ENCODE measurements around the gene SLCO1C1. TPM values are rescaled to one million over a fixed set of nuclear protein-coding genes. Genes with fewer than 3 reads are reported as not detected.

Gene SLCO1C1
- total and polyA plus RNA-seq, 4 donors = 0.20 to 5.1 (median 4.3) TPM; not detected in 1

DNA sequence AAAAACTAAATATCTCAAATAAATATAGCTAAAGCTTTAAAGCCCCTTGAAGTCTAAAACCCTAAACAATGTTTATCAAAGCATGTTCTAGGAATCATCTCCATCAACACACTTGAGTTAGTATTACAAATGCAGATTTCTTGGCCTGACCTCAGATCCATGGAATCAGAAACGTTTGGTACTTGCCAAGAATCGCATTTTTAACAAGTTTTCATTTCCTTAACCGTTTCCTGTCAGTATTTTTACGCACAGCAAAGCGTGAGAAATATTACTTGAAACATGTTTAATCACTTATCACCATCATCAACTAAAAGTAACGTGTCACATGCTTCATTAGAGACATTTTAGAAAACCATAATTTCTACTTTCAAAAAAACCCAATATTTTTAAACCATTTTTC lies 9.7 kb downstream of the SLCO1C1 start:
- ATAC-seq (ENCODE audit: low FRiP score) (no peak), DNase-seq (no peak)
- no peak overlapping the region for H3K27ac ChIP-seq (ENCODE audit: low read depth in 1 of 2, low read length in 2 of 2)
- intact Hi-C loops (cut with DNase I) = no loop called here
- no peaks in the 10 kb centered on the region for H3K27me3 ChIP-seq (ENCODE audit: control insufficient read depth in 1 of 2, insufficient read depth in 2 of 2, low read length in 1 of 2)
- WGBS, 2 donors = 16 to 19% methylated on average over 6 of the region's 6 CpGs
- H3K36me3 ChIP-seq (ENCODE audit: control insufficient read depth in 1 of 2, insufficient read depth in 2 of 2, low read length in 1 of 2) = no peaks in the 10 kb centered on the region
- H3K9me3 ChIP-seq (ENCODE audit: control insufficient read depth, low read length) = no peaks in the 10 kb centered on the region
- H3K4me1 ChIP-seq (ENCODE audit: control insufficient read depth in 1 of 2, insufficient read depth in 2 of 2, low read length in 2 of 2) = no peaks in the 10 kb centered on the region
- no peak overlapping the region for H3K4me3 ChIP-seq (ENCODE audit: low read length in 2 of 2)

- intact Hi-C loops (cut with DNase I) = no loop called here
- H3K27ac ChIP-seq (ENCODE audit: low read depth in 1 of 2, low read length in 2 of 2) = no peak overlapping the region
- no peaks in the 10 kb centered on the region for H3K4me1 ChIP-seq (ENCODE audit: control insufficient read depth in 1 of 2, insufficient read depth in 2 of 2, low read length in 2 of 2)
- H3K27me3 ChIP-seq (ENCODE audit: control insufficient read depth in 1 of 2, insufficient read depth in 2 of 2, low read length in 1 of 2) = no peaks in the 10 kb centered on the region
- WGBS, 2 donors = 62 to 67% methylated on average over 3 of the region's 3 CpGs
- DNase-seq = no peak
- no peak for ATAC-seq (ENCODE audit: low FRiP score)
- H3K36me3 ChIP-seq (ENCODE audit: control insufficient read depth in 1 of 2, insufficient read depth in 2 of 2, low read length in 1 of 2) = no peaks in the 10 kb centered on the region
- no peaks in the 10 kb centered on the region for H3K9me3 ChIP-seq (ENCODE audit: control insufficient read depth, low read length)
- no peak overlapping the region for H3K4me3 ChIP-seq (ENCODE audit: low read length in 2 of 2)
These were observed 16.7 kb downstream of the SLCO1C1 start for GRCh38 chr12:20711846-20712245.

- no peak for DNase-seq
- intact Hi-C loops (cut with DNase I) = no loop called here
- no peaks in the 10 kb centered on the region for H3K27me3 ChIP-seq (ENCODE audit: control insufficient read depth in 1 of 2, insufficient read depth in 2 of 2, low read length in 1 of 2)
- WGBS, 2 donors = 65 to 76% methylated on average over 2 of the region's 2 CpGs
- H3K4me3 ChIP-seq (ENCODE audit: low read length in 2 of 2) = no peak overlapping the region
- no peaks in the 10 kb centered on the region for H3K4me1 ChIP-seq (ENCODE audit: control insufficient read depth in 1 of 2, insufficient read depth in 2 of 2, low read length in 2 of 2)
- no peak for ATAC-seq (ENCODE audit: low FRiP score)
- no peaks in the 10 kb centered on the region for H3K9me3 ChIP-seq (ENCODE audit: control insufficient read depth, low read length)
- no peak overlapping the region for H3K27ac ChIP-seq (ENCODE audit: low read depth in 1 of 2, low read length in 2 of 2)
- no peaks in the 10 kb centered on the region for H3K36me3 ChIP-seq (ENCODE audit: control insufficient read depth in 1 of 2, insufficient read depth in 2 of 2, low read length in 1 of 2)
These were observed 20.9 kb downstream of the SLCO1C1 start for GRCh38 chr12:20716037-20716436.

DNA sequence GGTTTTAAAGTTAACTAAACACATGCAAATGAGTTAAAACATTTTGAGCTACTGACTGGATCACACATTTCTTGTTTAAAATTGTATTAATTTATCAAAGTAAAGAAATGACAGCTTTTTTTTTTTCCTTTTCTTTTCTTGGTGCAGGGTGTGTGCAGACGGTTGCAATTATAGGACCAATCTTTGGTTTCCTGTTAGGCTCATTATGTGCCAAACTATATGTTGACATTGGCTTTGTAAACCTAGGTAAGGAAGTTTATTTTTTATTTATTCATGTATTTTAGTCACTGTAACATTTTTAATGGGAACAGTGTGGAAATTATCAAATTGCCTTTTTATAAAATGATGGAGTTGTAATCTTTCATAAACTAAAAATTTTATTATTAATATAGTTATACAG lies 21.9 kb downstream of the SLCO1C1 start:
- intact Hi-C loops (cut with DNase I) = no loop called here
- Histone ChIP-seq H3K9me3 (ENCODE audit: control insufficient read depth, low read length) (no peaks in the 10 kb centered on the region), H3K4me3 (ENCODE audit: low read length in 2 of 2) (no peak overlapping the region), H3K36me3 (ENCODE audit: control insufficient read depth in 1 of 2, insufficient read depth in 2 of 2, low read length in 1 of 2) (no peaks in the 10 kb centered on the region), H3K27ac (ENCODE audit: low read depth in 1 of 2, low read length in 2 of 2) (no peak overlapping the region), H3K4me1 (ENCODE audit: control insufficient read depth in 1 of 2, insufficient read depth in 2 of 2, low read length in 2 of 2) (no peaks in the 10 kb centered on the region), H3K27me3 (ENCODE audit: control insufficient read depth in 1 of 2, insufficient read depth in 2 of 2, low read length in 1 of 2) (no peaks in the 10 kb centered on the region)
- no peak for ATAC-seq (ENCODE audit: low FRiP score)
- 27 to 28% methylated on average over 1 of the region's 1 CpG for WGBS, 2 donors
- no peak for DNase-seq

- no peak overlapping the region for H3K27ac ChIP-seq (ENCODE audit: low read depth in 1 of 2, low read length in 2 of 2)
- H3K9me3 ChIP-seq (ENCODE audit: control insufficient read depth, low read length) = no peaks in the 10 kb centered on the region
- no peaks in the 10 kb centered on the region for H3K4me1 ChIP-seq (ENCODE audit: control insufficient read depth in 1 of 2, insufficient read depth in 2 of 2, low read length in 2 of 2)
- no peak for DNase-seq
- 92 to 94% methylated on average over 4 of the region's 4 CpGs for WGBS, 2 donors
- no peaks in the 10 kb centered on the region for H3K36me3 ChIP-seq (ENCODE audit: control insufficient read depth in 1 of 2, insufficient read depth in 2 of 2, low read length in 1 of 2)
- H3K4me3 ChIP-seq (ENCODE audit: low read length in 2 of 2) = no peak overlapping the region
- intact Hi-C loops (cut with DNase I) = no loop called here
- H3K27me3 ChIP-seq (ENCODE audit: control insufficient read depth in 1 of 2, insufficient read depth in 2 of 2, low read length in 1 of 2) = no peaks in the 10 kb centered on the region
- ATAC-seq (ENCODE audit: low FRiP score) = no peak
These were observed 23.2 kb downstream of the SLCO1C1 start for GRCh38 chr12:20718294-20718693.

GRCh38 chr12:20722142-20722541 lies 27.0 kb downstream of the SLCO1C1 start:
- no peak overlapping the region for H3K4me3 ChIP-seq (ENCODE audit: low read length in 2 of 2)
- intact Hi-C loops (cut with DNase I) = no loop called here
- WGBS, 2 donors = 71 to 79% methylated on average over 1 of the region's 1 CpG

DNA sequence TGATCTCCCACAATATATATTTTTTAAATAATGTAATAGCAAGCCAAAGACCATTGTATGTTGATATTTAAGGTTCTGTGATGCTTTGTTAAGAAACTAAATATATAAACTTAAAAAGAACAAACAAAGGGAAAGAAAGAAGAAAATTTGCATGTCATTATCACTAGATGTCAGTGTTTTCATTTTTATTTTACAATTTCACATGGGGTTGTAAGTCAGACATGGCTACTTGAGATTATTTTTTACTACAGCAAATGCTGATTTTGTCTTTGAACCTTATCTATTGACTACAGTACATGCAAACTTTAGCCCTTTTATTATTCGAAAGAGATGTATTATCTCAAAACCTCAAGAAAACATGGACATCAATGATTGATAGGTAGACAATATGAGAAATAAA lies 36.1 kb downstream of the SLCO1C1 start:
- Histone ChIP-seq H3K36me3 (ENCODE audit: control insufficient read depth in 1 of 2, insufficient read depth in 2 of 2, low read length in 1 of 2) (no peaks in the 10 kb centered on the region), H3K4me1 (ENCODE audit: control insufficient read depth in 1 of 2, insufficient read depth in 2 of 2, low read length in 2 of 2) (no peaks in the 10 kb centered on the region), H3K4me3 (ENCODE audit: low read length in 2 of 2) (no peak overlapping the region), H3K27me3 (ENCODE audit: control insufficient read depth in 1 of 2, insufficient read depth in 2 of 2, low read length in 1 of 2) (no peaks in the 10 kb centered on the region), H3K9me3 (ENCODE audit: control insufficient read depth, low read length) (no peaks in the 10 kb centered on the region), H3K27ac (ENCODE audit: low read depth in 1 of 2, low read length in 2 of 2) (no peak overlapping the region)
- WGBS, 2 donors = 33% methylated on average over 1 of the region's 1 CpG
- ATAC-seq (ENCODE audit: low FRiP score) (no peak), DNase-seq (no peak)
- intact Hi-C loops (cut with DNase I) = loop anchor here in 1 of 2 donors (10.0 kb wide), 1 partner anchor 334 kb away; no protein-coding TSS in a partner anchor

More at GRCh38 chr12:20722142-20722541, 27.0 kb downstream of the SLCO1C1 start:
- H3K27me3 ChIP-seq (ENCODE audit: control insufficient read depth in 1 of 2, insufficient read depth in 2 of 2, low read length in 1 of 2) = no peaks in the 10 kb centered on the region
- ATAC-seq (ENCODE audit: low FRiP score) (no peak), DNase-seq (no peak)
- no peak overlapping the region for H3K27ac ChIP-seq (ENCODE audit: low read depth in 1 of 2, low read length in 2 of 2)
- H3K36me3 ChIP-seq (ENCODE audit: control insufficient read depth in 1 of 2, insufficient read depth in 2 of 2, low read length in 1 of 2) = no peaks in the 10 kb centered on the region
- H3K4me1 ChIP-seq (ENCODE audit: control insufficient read depth in 1 of 2, insufficient read depth in 2 of 2, low read length in 2 of 2) = no peaks in the 10 kb centered on the region
- H3K9me3 ChIP-seq (ENCODE audit: control insufficient read depth, low read length) = no peaks in the 10 kb centered on the region

DNA sequence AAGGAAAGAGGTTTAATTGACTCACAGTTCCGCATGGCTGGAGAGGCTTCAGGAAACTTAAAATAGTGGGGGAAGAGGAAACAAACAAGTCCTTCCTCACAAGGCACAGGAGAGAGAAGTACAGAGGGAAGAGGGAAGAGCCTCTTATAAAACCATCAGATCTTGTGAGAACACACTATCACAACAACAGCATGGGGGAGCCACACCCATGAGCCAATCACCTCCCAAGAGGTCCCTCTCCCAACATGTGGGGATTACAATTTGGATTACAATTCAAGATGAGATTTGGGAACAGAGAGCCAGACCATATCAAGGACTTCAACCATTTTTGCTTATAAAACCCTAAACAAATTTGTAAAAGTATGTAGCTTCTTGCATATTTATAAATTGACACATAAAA lies 45.8 kb downstream of the SLCO1C1 start:
- H3K9me3 ChIP-seq (ENCODE audit: control insufficient read depth, low read length) = no peaks in the 10 kb centered on the region
- intact Hi-C loops (cut with DNase I) = no loop called here
- 97 to 100% methylated on average over 1 of the region's 1 CpG for WGBS, 2 donors
- no peak overlapping the region for H3K27ac ChIP-seq (ENCODE audit: low read depth in 1 of 2, low read length in 2 of 2)
- H3K27me3 ChIP-seq (ENCODE audit: control insufficient read depth in 1 of 2, insufficient read depth in 2 of 2, low read length in 1 of 2) = no peaks in the 10 kb centered on the region
- H3K4me1 ChIP-seq (ENCODE audit: control insufficient read depth in 1 of 2, insufficient read depth in 2 of 2, low read length in 2 of 2) = no peaks in the 10 kb centered on the region
- no peaks in the 10 kb centered on the region for H3K36me3 ChIP-seq (ENCODE audit: control insufficient read depth in 1 of 2, insufficient read depth in 2 of 2, low read length in 1 of 2)
- no peak for ATAC-seq (ENCODE audit: low FRiP score)
- no peak for DNase-seq
- H3K4me3 ChIP-seq (ENCODE audit: low read length in 2 of 2) = no peak overlapping the region

GRCh38 chr12:20748198-20748597 lies 53.1 kb downstream of the SLCO1C1 start:
- DNase-seq (no peak), ATAC-seq (ENCODE audit: low FRiP score) (no peak)
- H3K27ac ChIP-seq (ENCODE audit: low read depth in 1 of 2, low read length in 2 of 2) = no peak overlapping the region
- H3K4me3 ChIP-seq (ENCODE audit: low read length in 2 of 2) = no peak overlapping the region
- no peaks in the 10 kb centered on the region for H3K27me3 ChIP-seq (ENCODE audit: control insufficient read depth in 1 of 2, insufficient read depth in 2 of 2, low read length in 1 of 2)
- H3K9me3 ChIP-seq (ENCODE audit: control insufficient read depth, low read length) = no peaks in the 10 kb centered on the region
- H3K36me3 ChIP-seq (ENCODE audit: control insufficient read depth in 1 of 2, insufficient read depth in 2 of 2, low read length in 1 of 2) = no peaks in the 10 kb centered on the region
- WGBS, 2 donors = 96 to 100% methylated on average over 1 of the region's 1 CpG
- H3K4me1 ChIP-seq (ENCODE audit: control insufficient read depth in 1 of 2, insufficient read depth in 2 of 2, low read length in 2 of 2) = no peaks in the 10 kb centered on the region
- intact Hi-C loops (cut with DNase I) = no loop called here
